ENCODE data around the gene CHST13. TPM values are rescaled to one million over a fixed set of nuclear protein-coding genes. Genes with fewer than 3 reads are reported as not detected.

Gene CHST13
- total and polyA plus RNA-seq, 4 donors = 0.33 to 0.55 TPM; not detected in 2

DNA sequence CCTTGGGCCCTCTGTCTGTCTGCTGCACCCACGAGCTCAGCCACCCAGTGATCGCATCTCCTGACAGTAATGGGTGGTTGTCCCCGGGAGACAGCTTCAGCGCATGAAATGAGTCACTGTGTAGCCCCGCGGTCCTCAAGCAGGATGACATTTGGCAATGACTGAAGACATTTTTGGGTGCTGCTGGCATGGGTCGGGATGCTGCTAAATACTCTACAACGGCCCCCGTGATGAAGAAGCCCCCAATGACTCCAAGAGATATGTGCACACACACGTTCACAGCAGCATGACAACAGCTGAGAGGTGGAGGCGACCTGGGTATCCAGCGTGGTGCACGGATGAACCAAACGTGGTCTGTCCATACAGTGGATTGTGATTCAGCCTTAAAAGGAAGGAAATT, 30.9 kb upstream of the CHST13 start:
- H3K4me3 ChIP-seq (ENCODE audit: low read length in 2 of 2) = no peak overlapping the region
- no peak for ATAC-seq (ENCODE audit: low FRiP score)
- no peaks in the 10 kb centered on the region for H3K36me3 ChIP-seq (ENCODE audit: control insufficient read depth in 1 of 2, insufficient read depth in 2 of 2, low read length in 1 of 2)
- no peaks in the 10 kb centered on the region for H3K9me3 ChIP-seq (ENCODE audit: control insufficient read depth, low read length)
- no peaks in the 10 kb centered on the region for H3K27me3 ChIP-seq (ENCODE audit: control insufficient read depth in 1 of 2, insufficient read depth in 2 of 2, low read length in 1 of 2)
- H3K27ac ChIP-seq (ENCODE audit: low read depth in 1 of 2, low read length in 2 of 2) = no peak overlapping the region
- intact Hi-C loops (cut with DNase I) = no loop called here
- 86 to 91% methylated on average over 14 of the region's 14 CpGs for WGBS, 2 donors
- DNase-seq = no peak
- no peaks in the 10 kb centered on the region for H3K4me1 ChIP-seq (ENCODE audit: control insufficient read depth in 1 of 2, insufficient read depth in 2 of 2, low read length in 2 of 2)

DNA sequence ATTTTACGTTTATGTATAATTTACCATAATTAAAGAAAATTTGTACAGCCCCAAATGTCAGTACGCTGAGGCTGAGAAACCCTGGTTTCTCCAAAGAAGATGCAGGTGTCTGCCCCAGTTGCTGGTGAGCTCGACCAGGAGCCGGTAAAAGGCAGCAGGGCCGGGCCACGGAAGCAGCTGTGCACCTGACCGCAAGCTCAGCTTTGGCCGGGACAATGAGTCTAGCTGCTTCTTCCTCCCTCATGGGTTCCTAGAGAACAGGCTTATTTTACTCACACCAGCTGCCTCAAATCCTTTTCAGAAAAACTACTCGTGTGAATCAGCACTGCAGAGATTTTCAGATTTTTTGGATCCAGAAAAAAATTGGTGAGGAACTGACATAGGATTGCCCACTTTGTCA, 30.2 kb upstream of the CHST13 start:
- WGBS, 2 donors = 80 to 82% methylated on average over 9 of the region's 9 CpGs
- Histone ChIP-seq H3K27me3 (ENCODE audit: control insufficient read depth in 1 of 2, insufficient read depth in 2 of 2, low read length in 1 of 2) (no peaks in the 10 kb centered on the region), H3K36me3 (ENCODE audit: control insufficient read depth in 1 of 2, insufficient read depth in 2 of 2, low read length in 1 of 2) (no peaks in the 10 kb centered on the region), H3K4me3 (ENCODE audit: low read length in 2 of 2) (no peak overlapping the region), H3K4me1 (ENCODE audit: control insufficient read depth in 1 of 2, insufficient read depth in 2 of 2, low read length in 2 of 2) (no peaks in the 10 kb centered on the region), H3K27ac (ENCODE audit: low read depth in 1 of 2, low read length in 2 of 2) (no peak overlapping the region), H3K9me3 (ENCODE audit: control insufficient read depth, low read length) (no peaks in the 10 kb centered on the region)
- ATAC-seq (ENCODE audit: low FRiP score) (no peak), DNase-seq (no peak)
- intact Hi-C loops (cut with DNase I) = no loop called here

DNA sequence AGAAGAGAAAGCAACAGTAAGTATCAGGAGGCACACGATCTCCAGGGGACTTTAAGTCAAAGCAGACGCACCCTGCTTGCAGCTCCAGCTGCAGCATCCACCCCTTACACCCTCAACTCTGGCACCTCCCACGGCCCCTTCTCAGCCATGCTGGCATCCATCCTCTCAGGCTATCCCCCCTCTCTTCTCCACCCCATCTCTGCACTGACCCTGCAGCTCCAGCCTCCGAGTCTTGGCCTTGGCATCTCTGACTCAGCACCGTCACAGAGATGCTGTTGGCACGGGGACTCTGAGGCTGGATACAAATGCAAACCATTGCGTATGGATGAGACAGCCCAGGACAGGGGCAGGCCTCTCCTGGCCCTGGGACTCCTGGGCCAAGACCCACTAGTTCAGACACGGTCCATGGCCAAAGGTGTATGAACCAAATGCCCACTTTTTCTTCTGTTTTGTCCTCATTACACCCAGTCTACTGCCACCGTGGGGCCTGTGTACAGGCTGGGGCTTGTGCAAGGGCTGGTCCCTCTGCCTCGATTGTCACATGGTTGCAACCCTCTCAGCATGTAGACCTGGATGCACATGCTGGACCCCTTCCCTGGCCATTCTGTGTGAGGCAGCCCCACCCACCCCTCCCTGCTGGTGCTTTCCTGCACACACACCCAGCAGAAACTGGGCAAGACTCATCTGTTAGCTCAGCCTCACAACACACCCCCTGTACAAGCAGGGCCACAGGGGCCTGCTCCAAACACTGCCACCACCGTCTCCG, 29.6 kb upstream of the CHST13 start:
- Histone ChIP-seq H3K36me3 (ENCODE audit: control insufficient read depth in 1 of 2, insufficient read depth in 2 of 2, low read length in 1 of 2) (no peaks in the 10 kb centered on the region), H3K4me1 (ENCODE audit: control insufficient read depth in 1 of 2, insufficient read depth in 2 of 2, low read length in 2 of 2) (no peaks in the 10 kb centered on the region), H3K9me3 (ENCODE audit: control insufficient read depth, low read length) (no peaks in the 10 kb centered on the region), H3K27ac (ENCODE audit: low read depth in 1 of 2, low read length in 2 of 2) (no peak overlapping the region), H3K27me3 (ENCODE audit: control insufficient read depth in 1 of 2, insufficient read depth in 2 of 2, low read length in 1 of 2) (no peaks in the 10 kb centered on the region), H3K4me3 (ENCODE audit: low read length in 2 of 2) (no peak overlapping the region)
- intact Hi-C loops (cut with DNase I) = no loop called here
- WGBS, 2 donors = 34 to 38% methylated on average over 12 of the region's 12 CpGs
- ATAC-seq (ENCODE audit: low FRiP score) (no peak), DNase-seq (no peak)

DNA sequence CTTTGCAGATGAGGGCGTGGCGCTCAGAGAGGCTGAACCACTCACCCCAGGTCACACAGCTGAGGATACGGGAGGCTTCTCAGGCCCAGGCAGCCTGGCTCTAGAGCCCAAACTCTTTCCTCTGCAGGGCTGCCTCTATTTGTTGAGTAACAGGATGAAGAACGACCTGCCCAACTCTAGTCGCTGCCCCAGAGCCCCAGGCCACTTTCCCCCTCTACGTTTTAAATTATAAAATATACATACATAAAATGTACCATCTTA, 29.1 kb upstream of the CHST13 start:
- DNase-seq (no peak), ATAC-seq (ENCODE audit: low FRiP score) (no peak)
- Histone ChIP-seq H3K9me3 (ENCODE audit: control insufficient read depth, low read length) (no peaks in the 10 kb centered on the region), H3K27ac (ENCODE audit: low read depth in 1 of 2, low read length in 2 of 2) (no peak overlapping the region), H3K36me3 (ENCODE audit: control insufficient read depth in 1 of 2, insufficient read depth in 2 of 2, low read length in 1 of 2) (no peaks in the 10 kb centered on the region), H3K4me1 (ENCODE audit: control insufficient read depth in 1 of 2, insufficient read depth in 2 of 2, low read length in 2 of 2) (no peaks in the 10 kb centered on the region), H3K4me3 (ENCODE audit: low read length in 2 of 2) (no peak overlapping the region), H3K27me3 (ENCODE audit: control insufficient read depth in 1 of 2, insufficient read depth in 2 of 2, low read length in 1 of 2) (no peaks in the 10 kb centered on the region)
- 91 to 92% methylated on average over 6 of the region's 6 CpGs for WGBS, 2 donors
- intact Hi-C loops (cut with DNase I) = no loop called here

DNA sequence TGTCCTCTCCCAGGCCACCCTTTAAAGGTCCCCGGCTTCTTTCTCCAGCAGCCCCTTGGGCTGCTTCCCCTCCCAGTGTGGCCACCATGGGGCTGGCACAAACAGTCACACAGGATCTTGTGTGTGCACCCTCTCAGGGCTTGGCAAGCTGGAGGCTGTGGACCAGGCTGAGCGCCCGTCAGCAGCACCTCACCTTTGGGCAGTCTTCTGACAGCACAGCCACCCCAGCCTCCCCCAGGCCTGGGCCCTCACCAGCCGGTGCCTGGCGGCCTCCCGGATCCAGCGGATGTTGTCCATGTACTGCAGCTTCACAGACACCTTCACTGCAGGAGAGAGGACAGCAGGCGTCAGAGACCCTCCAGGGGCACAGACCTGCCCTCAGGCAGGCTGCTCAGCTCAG, 28.2 kb upstream of the CHST13 start:
- H3K9me3 ChIP-seq (ENCODE audit: control insufficient read depth, low read length) = no peaks in the 10 kb centered on the region
- no peak overlapping the region for H3K27ac ChIP-seq (ENCODE audit: low read depth in 1 of 2, low read length in 2 of 2)
- H3K4me1 ChIP-seq (ENCODE audit: control insufficient read depth in 1 of 2, insufficient read depth in 2 of 2, low read length in 2 of 2) = no peaks in the 10 kb centered on the region
- H3K27me3 ChIP-seq (ENCODE audit: control insufficient read depth in 1 of 2, insufficient read depth in 2 of 2, low read length in 1 of 2) = no peaks in the 10 kb centered on the region
- no peaks in the 10 kb centered on the region for H3K36me3 ChIP-seq (ENCODE audit: control insufficient read depth in 1 of 2, insufficient read depth in 2 of 2, low read length in 1 of 2)
- ATAC-seq (ENCODE audit: low FRiP score) (no peak), DNase-seq (no peak)
- intact Hi-C loops (cut with DNase I) = no loop called here
- H3K4me3 ChIP-seq (ENCODE audit: low read length in 2 of 2) = no peak overlapping the region
- 97 to 98% methylated on average over 8 of the region's 8 CpGs for WGBS, 2 donors

DNA sequence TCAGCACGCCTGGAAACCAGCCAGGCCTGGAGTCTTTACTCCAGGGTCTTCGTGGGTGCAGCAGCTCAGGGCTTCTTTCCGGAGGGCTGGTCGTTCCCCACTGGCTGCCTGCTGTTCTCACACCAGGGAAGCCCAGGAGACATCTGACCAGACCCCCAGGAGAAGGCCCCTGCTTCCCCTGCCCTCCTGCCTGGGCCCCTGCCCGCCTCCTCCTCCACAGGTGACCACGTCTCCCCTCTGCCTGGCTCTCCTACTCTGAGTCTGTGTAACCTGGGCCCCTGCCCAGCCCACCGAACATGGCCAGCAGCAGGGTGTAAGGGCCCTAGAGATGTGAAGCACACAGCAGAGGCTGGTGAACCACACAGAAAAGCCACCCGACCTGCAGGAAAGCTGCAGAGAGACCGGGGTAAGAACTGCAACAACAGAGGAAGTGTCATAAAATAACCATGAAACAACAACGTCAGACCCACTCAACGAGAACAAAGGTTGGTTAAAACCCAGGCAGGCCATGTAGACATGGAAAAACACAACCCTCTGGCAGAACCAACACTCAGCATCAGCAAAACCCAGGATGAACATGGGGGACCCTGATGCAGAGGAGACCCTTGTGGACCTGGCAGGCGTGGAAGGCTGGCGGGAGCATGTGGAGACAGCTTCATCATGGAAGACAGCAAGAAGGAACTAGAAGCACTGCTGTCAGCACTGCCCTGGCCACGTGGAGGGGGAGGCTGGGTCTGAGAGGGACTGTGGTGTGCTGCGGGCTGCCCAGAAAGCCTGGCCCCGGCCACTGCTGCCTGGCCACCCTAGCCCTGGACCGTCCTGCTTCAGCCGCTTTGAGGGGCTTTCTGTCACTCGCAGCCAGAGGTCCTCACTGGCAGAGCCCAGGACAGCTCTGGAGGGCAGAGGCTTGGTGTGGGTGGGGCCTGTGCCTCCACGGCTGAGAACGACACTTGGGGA, 26.8 kb upstream of the CHST13 start:
- Histone ChIP-seq H3K4me1 (ENCODE audit: control insufficient read depth in 1 of 2, insufficient read depth in 2 of 2, low read length in 2 of 2) (no peaks in the 10 kb centered on the region), H3K9me3 (ENCODE audit: control insufficient read depth, low read length) (no peaks in the 10 kb centered on the region), H3K27ac (ENCODE audit: low read depth in 1 of 2, low read length in 2 of 2) (no peak overlapping the region), H3K27me3 (ENCODE audit: control insufficient read depth in 1 of 2, insufficient read depth in 2 of 2, low read length in 1 of 2) (no peaks in the 10 kb centered on the region), H3K36me3 (ENCODE audit: control insufficient read depth in 1 of 2, insufficient read depth in 2 of 2, low read length in 1 of 2) (no peaks in the 10 kb centered on the region), H3K4me3 (ENCODE audit: low read length in 2 of 2) (no peak overlapping the region)
- intact Hi-C loops (cut with DNase I) = no loop called here
- DNase-seq = peak in 1 of 2 donors; percentile 47
- WGBS, 2 donors = 82 to 83% methylated on average over 21 of the region's 21 CpGs
- ATAC-seq (ENCODE audit: low FRiP score) = no peak

DNA sequence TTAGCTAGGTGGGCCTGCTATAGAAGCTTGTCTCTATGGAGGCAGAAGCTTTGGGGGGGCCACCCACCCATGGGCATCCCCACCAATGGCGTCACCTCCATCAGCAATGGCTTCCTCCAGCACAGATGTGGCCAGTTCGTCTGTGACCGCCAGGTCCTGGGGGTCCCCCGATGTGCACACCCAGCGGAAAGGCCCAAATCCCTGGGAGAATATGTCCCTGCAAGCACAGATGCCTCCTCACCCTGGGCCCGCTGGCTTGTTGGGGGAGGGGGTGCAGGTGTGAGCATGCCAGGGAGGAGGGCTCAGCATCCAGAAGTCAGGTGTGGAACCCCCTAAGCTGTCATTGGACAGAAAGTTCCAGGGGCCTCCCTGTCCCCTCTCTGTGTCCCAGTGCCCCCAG, 26.0 kb upstream of the CHST13 start:
- Histone ChIP-seq H3K4me3 (ENCODE audit: low read length in 2 of 2) (no peak overlapping the region), H3K4me1 (ENCODE audit: control insufficient read depth in 1 of 2, insufficient read depth in 2 of 2, low read length in 2 of 2) (no peaks in the 10 kb centered on the region), H3K9me3 (ENCODE audit: control insufficient read depth, low read length) (no peaks in the 10 kb centered on the region), H3K27me3 (ENCODE audit: control insufficient read depth in 1 of 2, insufficient read depth in 2 of 2, low read length in 1 of 2) (no peaks in the 10 kb centered on the region), H3K27ac (ENCODE audit: low read depth in 1 of 2, low read length in 2 of 2) (no peak overlapping the region), H3K36me3 (ENCODE audit: control insufficient read depth in 1 of 2, insufficient read depth in 2 of 2, low read length in 1 of 2) (no peaks in the 10 kb centered on the region)
- 96 to 98% methylated on average over 6 of the region's 6 CpGs for WGBS, 2 donors
- ATAC-seq (ENCODE audit: low FRiP score) (no peak), DNase-seq (peak in 1 of 2 donors; percentile 26)
- intact Hi-C loops (cut with DNase I) = no loop called here

DNA sequence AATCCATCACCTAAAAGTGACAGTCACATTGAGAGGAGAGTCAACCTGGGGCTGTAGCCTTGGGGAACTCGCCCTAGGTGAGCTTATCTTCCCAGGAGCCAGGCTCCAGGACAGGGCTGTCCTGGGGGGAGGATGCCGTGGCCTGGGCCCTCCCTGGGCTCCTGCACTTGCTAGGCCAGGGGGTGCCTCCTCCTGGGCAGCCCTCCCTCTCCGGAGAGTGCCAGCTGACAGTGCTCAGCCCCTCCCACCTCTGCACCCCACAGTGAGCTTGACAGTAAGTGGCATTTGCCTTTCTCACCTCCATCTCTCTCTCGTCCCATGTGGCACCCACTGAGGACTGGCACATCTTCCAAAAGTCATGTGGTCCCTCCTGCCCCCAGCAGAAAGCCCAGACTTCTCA, 25.5 kb upstream of the CHST13 start:
- ATAC-seq (ENCODE audit: low FRiP score) = no peak
- Histone ChIP-seq H3K27me3 (ENCODE audit: control insufficient read depth in 1 of 2, insufficient read depth in 2 of 2, low read length in 1 of 2) (no peaks in the 10 kb centered on the region), H3K4me1 (ENCODE audit: control insufficient read depth in 1 of 2, insufficient read depth in 2 of 2, low read length in 2 of 2) (no peaks in the 10 kb centered on the region), H3K36me3 (ENCODE audit: control insufficient read depth in 1 of 2, insufficient read depth in 2 of 2, low read length in 1 of 2) (no peaks in the 10 kb centered on the region), H3K4me3 (ENCODE audit: low read length in 2 of 2) (no peak overlapping the region), H3K27ac (ENCODE audit: low read depth in 1 of 2, low read length in 2 of 2) (no peak overlapping the region), H3K9me3 (ENCODE audit: control insufficient read depth, low read length) (no peaks in the 10 kb centered on the region)
- DNase-seq = peak in 1 of 2 donors; percentile 21
- 77 to 87% methylated on average over 4 of the region's 4 CpGs for whole genome bisulfite sequencing, 2 donors
- intact Hi-C loops (cut with DNase I) = no loop called here

DNA sequence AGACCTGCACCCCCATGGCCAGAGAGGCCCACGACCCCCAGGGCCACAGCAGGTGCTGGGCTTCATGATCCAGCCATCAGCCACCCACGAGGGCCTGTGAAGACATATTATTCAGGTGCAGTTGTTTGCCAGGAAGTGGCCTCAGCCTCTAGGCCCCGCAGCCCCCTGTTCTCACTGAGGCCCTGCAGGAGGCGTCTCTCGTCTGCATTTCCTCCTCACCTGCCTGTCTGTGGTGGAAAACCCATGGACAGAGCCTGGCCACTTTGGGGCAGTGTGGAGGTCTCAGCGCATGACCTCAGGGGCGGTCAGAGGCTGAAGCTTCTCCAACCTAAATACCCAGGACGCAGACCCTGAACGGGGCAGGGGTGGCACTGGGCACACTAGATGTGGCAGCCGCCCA, 25.0 kb upstream of the CHST13 start:
- WGBS, 2 donors = 75 to 84% methylated on average over 10 of the region's 10 CpGs
- H3K36me3 ChIP-seq (ENCODE audit: control insufficient read depth in 1 of 2, insufficient read depth in 2 of 2, low read length in 1 of 2) = no peaks in the 10 kb centered on the region
- DNase-seq (peak in 1 of 2 donors; percentile 17), ATAC-seq (ENCODE audit: low FRiP score) (no peak)
- H3K9me3 ChIP-seq (ENCODE audit: control insufficient read depth, low read length) = no peaks in the 10 kb centered on the region
- no peak overlapping the region for H3K27ac ChIP-seq (ENCODE audit: low read depth in 1 of 2, low read length in 2 of 2)
- intact Hi-C loops (cut with DNase I) = no loop called here
- H3K4me1 ChIP-seq (ENCODE audit: control insufficient read depth in 1 of 2, insufficient read depth in 2 of 2, low read length in 2 of 2) = no peaks in the 10 kb centered on the region
- H3K4me3 ChIP-seq (ENCODE audit: low read length in 2 of 2) = no peak overlapping the region
- H3K27me3 ChIP-seq (ENCODE audit: control insufficient read depth in 1 of 2, insufficient read depth in 2 of 2, low read length in 1 of 2) = no peaks in the 10 kb centered on the region
